Heart left ventricle (tissue), 13 donors: ENCODE measurements around the gene VPREB3.

Experiments used
- CTCF ChIP-seq, 12 donors: fragments of 200-600 bp; sonication (generic) in 4 of 12; IDR thresholded peaks; one replicate each; pipeline versions ENCODE4 v1.5.0 to v1.8.0; 2018 to 2022; ENCODE audit warnings: antibody characterized with exemption in 12 of 12, mild to moderate bottlenecking in 5 of 12
- POLR2A ChIP-seq, 2 donors: fragments of 450-650 bp; IDR thresholded peaks; one replicate each; pipeline ENCODE4 v1.6.1; 2017; ENCODE audit warnings: antibody characterized with exemption in 2 of 2, mild to moderate bottlenecking in 2 of 2, moderate library complexity in 2 of 2
- donor health status: ischemic (EF 13 %, LVEDD 7.1; RV severe dilation, severe dysfunction).
- donor health status: DM: no; HTN: yes; CAD: no.
- donor health status: DM: no; HTN: no; CAD: no.
- donor health status: ischemic (EF 25% LVEDD 6.9; RV normal size, moderate dysfunction).
- donor health status: ischemic (EF 25% LVEDD 5.7; RV mildly dilated, moderate dysfunction).
- donor health status: ischemic (EF 35%, LVEDD 5.7; RV mildly dilated, moderate dysfunction).
- donor health status: nonischemic (EF 11% LVEDD 7.7; RV severe dilation, severe dysfunction).
- donor health status: DM: yes; HTN: yes; CAD: no.
- donor health status: PGD.
- donor health status: ischemic (EF 29% LVEDD 5.4; RV normal size, mild dysfunction).
- donor health status: nonischemic (EF 23%, LVEDD 6.1; RV moderate dilation, normal function).

DNA sequence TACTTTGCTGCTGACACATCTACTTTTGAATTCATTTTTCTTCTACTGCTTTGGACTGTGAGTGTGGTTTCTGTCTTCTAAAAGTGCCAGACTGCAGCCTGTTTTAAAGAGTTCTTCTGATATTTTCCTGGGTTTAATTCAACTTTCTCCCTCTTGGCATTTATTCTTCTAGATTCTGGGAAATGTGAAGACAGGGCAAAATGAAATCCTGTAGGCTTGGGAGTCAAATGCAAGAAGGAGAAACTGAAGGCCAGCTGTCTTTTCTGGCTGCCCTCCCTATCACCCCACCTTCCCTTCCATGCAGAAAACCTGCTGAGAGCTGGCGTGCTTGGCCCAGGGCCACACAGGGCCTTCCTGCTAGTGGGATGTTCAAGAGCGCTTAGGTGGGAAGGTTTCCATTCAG, 10.9 kb downstream of the VPREB3 start:
- no peak for TF ChIP-seq CTCF (IDR thresholded peaks at IDR 0.05)
- TF ChIP-seq POLR2A (IDR thresholded peaks at IDR 0.05), result no peak
